DOHH2 (cell line): ENCODE measurements around the gene TMEM183A.

ENCODE experiments used
- H3F3A ChIP-seq: fragments of 200-600 bp; sonication (generic), shearing (Covaris generic); 2 replicates; pipeline ENCODE4 v1.6.0; 2016; ENCODE audit warnings: antibody characterized with exemption, mild to moderate bottlenecking; ENCODE audit not compliant: control insufficient read depth, insufficient read depth
- H3K27ac ChIP-seq: fragments of 200-600 bp; sonication (generic); 2 replicates; pipeline ENCODE4 v1.5.1; 2014; ENCODE audit warnings: low read depth, mild to moderate bottlenecking, low read length, moderate library complexity
- H3K27me3 ChIP-seq: fragments of 200-600 bp; sonication (generic); 2 replicates; pipeline ENCODE4 v1.6.1; 2014; ENCODE audit warnings: mild to moderate bottlenecking, low read length, mixed read lengths; ENCODE audit not compliant: control insufficient read depth
- H3K36me3 ChIP-seq: fragments of 200-600 bp; sonication (generic); 2 replicates; pipeline ENCODE4 v1.6.1; 2014; ENCODE audit warnings: mild to moderate bottlenecking, low read length, moderate library complexity, mixed read lengths; ENCODE audit not compliant: control insufficient read depth
- H3K4me1 ChIP-seq: fragments of 200-600 bp; sonication (generic); 2 replicates; pipeline ENCODE4 v1.6.1; 2014; ENCODE audit warnings: mild to moderate bottlenecking, low read length, mixed read lengths; ENCODE audit not compliant: control insufficient read depth
- H3K4me2 ChIP-seq: fragments of 200-600 bp; sonication (generic); 2 replicates; pipeline ENCODE4 v1.6.0; 2014; ENCODE audit warnings: mild to moderate bottlenecking, low read length, moderate library complexity
- H3K4me3 ChIP-seq: fragments of 200-600 bp; sonication (generic); 2 replicates; pipeline ENCODE4 v1.5.1; 2014; ENCODE audit warnings: mild to moderate bottlenecking, low read length, mixed read lengths
- H3K79me2 ChIP-seq: fragments of 200-600 bp; sonication (generic); 2 replicates; pipeline ENCODE4 v1.6.1; 2014; ENCODE audit warnings: mild to moderate bottlenecking, low read length, mixed read lengths; ENCODE audit not compliant: control insufficient read depth
- H3K9me2 ChIP-seq: fragments of 200-600 bp; sonication (generic); replicated peaks from 2 replicates; pipeline ENCODE4 v1.6.1; 2014; ENCODE audit warnings: mild to moderate bottlenecking, low read length, mixed read lengths; ENCODE audit not compliant: control insufficient read depth
- H3K9me3 ChIP-seq: fragments of 200-600 bp; sonication (generic); 2 replicates; pipeline ENCODE4 v1.6.1; 2014; ENCODE audit warnings: antibody characterized with exemption, low read length, mixed read lengths; ENCODE audit not compliant: control insufficient read depth, insufficient read depth
- H4K20me1 ChIP-seq: fragments of 200-600 bp; sonication (generic); 2 replicates; pipeline ENCODE4 v1.6.0; 2014; ENCODE audit warnings: low read depth, mild to moderate bottlenecking, antibody characterized with exemption, low read length, moderate library complexity; ENCODE audit not compliant: control insufficient read depth, insufficient read depth
- EZH2phosphoT487 ChIP-seq: fragments of 200-600 bp; sonication (generic); IDR thresholded peaks from 2 replicates; pipeline ENCODE4 v1.6.1; 2017; ENCODE audit warnings: borderline replicate concordance, mild to moderate bottlenecking, antibody characterized with exemption, low read length, moderate library complexity, mixed read lengths
- TF ChIP-seq, protein P1 (sequence below): fragments of 200-600 bp; sonication (generic); IDR thresholded peaks from one replicate; pipeline ENCODE4 v1.5.1; 2014; ENCODE audit warnings: antibody characterized with exemption, mild to moderate bottlenecking, low read depth, low read length; ENCODE audit not compliant: poor library complexity, severe bottlenecking

The TMEM183A gene, protein sequence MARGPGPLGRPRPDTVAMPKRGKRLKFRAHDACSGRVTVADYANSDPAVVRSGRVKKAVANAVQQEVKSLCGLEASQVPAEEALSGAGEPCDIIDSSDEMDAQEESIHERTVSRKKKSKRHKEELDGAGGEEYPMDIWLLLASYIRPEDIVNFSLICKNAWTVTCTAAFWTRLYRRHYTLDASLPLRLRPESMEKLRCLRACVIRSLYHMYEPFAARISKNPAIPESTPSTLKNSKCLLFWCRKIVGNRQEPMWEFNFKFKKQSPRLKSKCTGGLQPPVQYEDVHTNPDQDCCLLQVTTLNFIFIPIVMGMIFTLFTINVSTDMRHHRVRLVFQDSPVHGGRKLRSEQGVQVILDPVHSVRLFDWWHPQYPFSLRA

DNA sequence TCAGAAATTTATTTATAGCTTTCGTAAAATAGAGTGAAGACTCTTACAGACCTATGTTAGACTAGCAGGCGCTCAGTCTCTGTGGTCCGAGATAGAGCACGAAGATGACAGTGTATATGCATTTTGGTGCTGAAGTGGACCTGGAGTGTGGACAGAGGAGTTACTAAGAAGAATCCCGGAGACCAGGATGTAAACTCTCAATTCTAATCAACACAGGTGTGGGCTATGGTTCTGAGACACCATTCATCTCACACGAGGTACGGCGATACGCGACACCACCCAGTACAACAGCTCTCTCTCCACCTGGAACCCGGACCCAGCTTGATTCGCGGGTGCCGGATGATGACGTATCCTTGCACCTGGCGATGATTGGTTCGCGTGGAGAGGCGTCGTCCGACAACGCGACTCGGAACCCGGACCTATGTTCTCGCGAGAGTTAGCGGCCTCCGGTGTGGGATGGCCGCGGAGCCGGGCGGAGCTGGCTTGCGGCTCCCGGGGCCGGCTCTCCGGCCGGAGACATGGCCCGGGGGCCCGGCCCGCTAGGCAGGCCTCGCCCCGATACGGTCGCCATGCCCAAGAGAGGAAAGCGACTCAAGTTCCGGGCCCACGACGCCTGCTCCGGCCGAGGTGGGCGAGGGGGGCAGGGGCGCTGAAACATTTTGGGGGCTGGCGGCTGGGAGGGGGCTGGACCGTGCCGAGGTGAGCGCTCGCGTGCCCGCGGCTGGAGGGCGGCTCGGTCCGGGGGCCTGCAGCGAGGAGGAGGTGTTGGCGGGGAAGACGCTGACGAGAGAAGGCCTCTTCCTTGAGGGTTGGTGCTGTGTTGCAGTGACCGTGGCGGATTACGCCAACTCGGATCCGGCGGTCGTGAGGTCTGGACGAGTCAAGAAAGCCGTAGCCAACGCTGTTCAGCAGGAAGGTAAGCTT, at the start of gene TMEM183A:
TMEM183A (plus strand) TSS at position 427 of the 924 bp plus-strand sequence; CDS start at position 519, 92 bp downstream.
- no peaks in the 10 kb centered on the region for H3K9me2 ChIP-seq
- H3K9me3 ChIP-seq = no peaks in the 10 kb centered on the region
- H3K79me2 ChIP-seq = peaks cover 52% of the 10 kb centered on the region
- peak within 1 kb of the TSS; percentile 83 for H3K4me2 ChIP-seq
- no peaks in the 10 kb centered on the region for H3K27me3 ChIP-seq
- peaks cover 42% of the 10 kb centered on the region for H3K36me3 ChIP-seq
- peaks cover 18% of the 10 kb centered on the region for H3F3A ChIP-seq
- H3K27ac ChIP-seq = peak within 1 kb of the TSS; percentile 88
- peaks cover 28% of the 10 kb centered on the region for H3K4me1 ChIP-seq
- peak within 1 kb of the TSS; percentile 89 for H3K4me3 ChIP-seq
- TF ChIP-seq EZH2phosphoT487 = no peak
- TF ChIP-seq, protein P1, sequence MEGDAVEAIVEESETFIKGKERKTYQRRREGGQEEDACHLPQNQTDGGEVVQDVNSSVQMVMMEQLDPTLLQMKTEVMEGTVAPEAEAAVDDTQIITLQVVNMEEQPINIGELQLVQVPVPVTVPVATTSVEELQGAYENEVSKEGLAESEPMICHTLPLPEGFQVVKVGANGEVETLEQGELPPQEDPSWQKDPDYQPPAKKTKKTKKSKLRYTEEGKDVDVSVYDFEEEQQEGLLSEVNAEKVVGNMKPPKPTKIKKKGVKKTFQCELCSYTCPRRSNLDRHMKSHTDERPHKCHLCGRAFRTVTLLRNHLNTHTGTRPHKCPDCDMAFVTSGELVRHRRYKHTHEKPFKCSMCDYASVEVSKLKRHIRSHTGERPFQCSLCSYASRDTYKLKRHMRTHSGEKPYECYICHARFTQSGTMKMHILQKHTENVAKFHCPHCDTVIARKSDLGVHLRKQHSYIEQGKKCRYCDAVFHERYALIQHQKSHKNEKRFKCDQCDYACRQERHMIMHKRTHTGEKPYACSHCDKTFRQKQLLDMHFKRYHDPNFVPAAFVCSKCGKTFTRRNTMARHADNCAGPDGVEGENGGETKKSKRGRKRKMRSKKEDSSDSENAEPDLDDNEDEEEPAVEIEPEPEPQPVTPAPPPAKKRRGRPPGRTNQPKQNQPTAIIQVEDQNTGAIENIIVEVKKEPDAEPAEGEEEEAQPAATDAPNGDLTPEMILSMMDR = no peak
- no peaks in the 10 kb centered on the region for H4K20me1 ChIP-seq

DNA sequence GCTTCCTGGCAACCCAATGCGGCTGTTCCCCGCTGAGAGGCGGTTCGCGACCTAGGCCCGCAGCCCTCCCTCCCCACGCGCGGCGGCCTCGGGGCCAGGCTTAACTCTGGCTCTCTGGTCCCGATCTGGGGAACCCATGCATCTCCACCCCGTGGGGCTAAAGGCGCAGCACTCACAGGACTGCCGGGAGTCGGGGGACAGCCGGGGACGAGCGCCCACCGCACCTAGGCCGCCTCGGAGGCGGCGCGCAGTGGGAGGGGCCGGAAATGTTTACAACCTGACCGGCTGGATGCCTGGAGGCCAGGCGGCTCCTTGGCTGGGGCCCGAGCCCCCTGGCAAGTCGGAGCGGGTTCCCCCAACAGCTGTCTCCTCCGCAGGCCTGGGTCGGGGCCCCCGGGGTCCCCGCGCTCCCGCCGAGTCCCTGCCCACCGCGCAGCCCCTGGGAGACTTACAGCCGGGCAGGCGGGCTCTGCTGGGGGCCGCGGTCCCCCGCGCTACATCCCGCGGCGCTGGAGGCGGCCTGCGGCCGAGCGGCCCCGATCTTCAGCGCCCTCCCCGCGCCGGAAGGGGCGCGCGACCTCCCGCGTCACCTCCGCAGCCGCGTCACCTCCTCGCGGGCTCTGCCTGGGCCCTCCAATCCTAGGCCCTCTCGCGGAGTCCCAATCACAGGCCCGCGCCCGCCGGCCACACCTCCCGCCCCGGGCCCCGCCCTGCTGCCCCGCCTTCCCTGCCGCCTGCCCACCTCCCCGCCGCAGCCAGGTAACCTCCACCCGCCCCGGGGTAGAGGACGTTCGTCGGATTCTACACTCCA, 49.2 kb upstream of the TMEM183A start, which contains the start of gene ADIPOR1:
ADIPOR1 (minus strand) TSS at position 580 of the 811 bp plus-strand sequence. CDS start 7,242 bp downstream, outside the sequence.
- H3K4me3 ChIP-seq = peak within 1 kb of the TSS; percentile 86
- H3K9me2 ChIP-seq = no peaks in the 10 kb centered on the region
- peaks cover 16% of the 10 kb centered on the region for H4K20me1 ChIP-seq
- H3F3A ChIP-seq = 0 out of 2 replicates have a peak, but pooled peaks cover 5% of the 10 kb centered on the region
- H3K79me2 ChIP-seq = peaks cover 51% of the 10 kb centered on the region
- peak within 1 kb of the TSS; percentile 96 for H3K4me2 ChIP-seq
- peaks cover 20% of the 10 kb centered on the region for H3K36me3 ChIP-seq
- H3K9me3 ChIP-seq = no peaks in the 10 kb centered on the region
- no peak for TF ChIP-seq EZH2phosphoT487
- TF ChIP-seq, protein P1 = no peak
- 0 out of 2 replicates have a peak within 1 kb of the TSS, but pooled peaks have one; percentile 20 for H3K27ac ChIP-seq
- H3K27me3 ChIP-seq = no peaks in the 10 kb centered on the region
- H3K4me1 ChIP-seq = peaks cover 20% of the 10 kb centered on the region

DNA sequence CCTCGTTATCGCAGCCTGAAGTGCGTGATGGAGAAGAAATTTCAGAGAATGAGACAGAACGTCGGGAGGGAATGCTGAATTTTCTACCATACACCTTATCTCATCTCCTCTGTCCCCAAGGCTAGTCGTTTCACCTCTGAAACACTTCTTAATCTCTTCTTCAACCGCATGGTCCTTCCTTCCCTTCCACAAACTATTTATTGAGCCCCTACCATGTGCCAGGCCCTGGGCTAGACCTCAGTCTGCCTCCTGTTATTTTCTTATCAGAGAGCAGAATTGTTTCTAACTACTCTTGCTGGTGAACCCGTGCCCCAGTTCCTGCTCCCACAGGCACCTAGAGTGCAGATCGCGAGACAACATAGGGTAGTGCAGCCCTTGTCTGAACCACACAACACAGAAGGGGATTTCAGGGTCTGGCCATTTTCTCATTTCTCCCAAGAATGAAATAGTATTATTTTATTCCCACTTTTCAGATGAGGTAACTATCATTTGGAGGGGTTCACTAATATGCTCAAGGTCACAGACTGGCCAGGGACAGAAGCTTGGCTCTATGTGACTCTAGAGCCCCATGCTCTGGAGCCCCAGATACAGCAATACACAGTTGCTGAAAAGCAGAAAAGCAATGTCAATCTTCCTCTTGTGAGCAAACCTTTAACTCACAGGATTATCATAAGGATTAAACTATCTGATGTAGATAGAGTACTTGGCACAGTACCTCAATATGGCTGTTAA, 48.5 kb upstream of the TMEM183A start:
- H3K27me3 ChIP-seq = no peaks in the 10 kb centered on the region
- peak overlapping the region; percentile 91 for H3K4me2 ChIP-seq
- H3K4me1 ChIP-seq = peaks cover 20% of the 10 kb centered on the region
- no peaks in the 10 kb centered on the region for H3K9me3 ChIP-seq
- peaks cover 43% of the 10 kb centered on the region for H3K79me2 ChIP-seq
- peaks cover 20% of the 10 kb centered on the region for H3K36me3 ChIP-seq
- peaks cover 16% of the 10 kb centered on the region for H4K20me1 ChIP-seq
- no peak overlapping the region for H3K27ac ChIP-seq
- H3K4me3 ChIP-seq = peak overlapping the region; percentile 86
- H3K9me2 ChIP-seq = no peaks in the 10 kb centered on the region
- no peak for TF ChIP-seq EZH2phosphoT487
- TF ChIP-seq, protein P1 = no peak
- H3F3A ChIP-seq = 0 out of 2 replicates have a peak, but pooled peaks cover 5% of the 10 kb centered on the region
